Activated CD8-positive, alpha-beta memory T cell treated with anti-CD3 and anti-CD28 coated beads, Interleukin-2, amount 50 U/mL, for 24 hours (primary cell): ENCODE data around the gene TMEM63C.

Source experiments
- DNase-seq: peaks from one replicate; pipeline ENCODE4 v3.0.0-alpha.2; 2020; ENCODE audit errors: extremely low read depth

TMEM63C gene

GRCh38 chr14:77251870-77252269 lies 70.3 kb downstream of the TMEM63C start:
- DNase-seq: no peak

GRCh38 chr14:77253333-77254190 lies 72.0 kb downstream of the TMEM63C start:
- DNase-seq: no peak

GRCh38 chr14:77256694-77257093 lies 75.1 kb downstream of the TMEM63C start:
- DNase-seq: no peak

GRCh38 chr14:77257700-77258099 lies 76.1 kb downstream of the TMEM63C start:
- no peak for DNase-seq

GRCh38 chr14:77258566-77258965 lies 77.0 kb downstream of the TMEM63C start:
- DNase-seq: no peak

DNA sequence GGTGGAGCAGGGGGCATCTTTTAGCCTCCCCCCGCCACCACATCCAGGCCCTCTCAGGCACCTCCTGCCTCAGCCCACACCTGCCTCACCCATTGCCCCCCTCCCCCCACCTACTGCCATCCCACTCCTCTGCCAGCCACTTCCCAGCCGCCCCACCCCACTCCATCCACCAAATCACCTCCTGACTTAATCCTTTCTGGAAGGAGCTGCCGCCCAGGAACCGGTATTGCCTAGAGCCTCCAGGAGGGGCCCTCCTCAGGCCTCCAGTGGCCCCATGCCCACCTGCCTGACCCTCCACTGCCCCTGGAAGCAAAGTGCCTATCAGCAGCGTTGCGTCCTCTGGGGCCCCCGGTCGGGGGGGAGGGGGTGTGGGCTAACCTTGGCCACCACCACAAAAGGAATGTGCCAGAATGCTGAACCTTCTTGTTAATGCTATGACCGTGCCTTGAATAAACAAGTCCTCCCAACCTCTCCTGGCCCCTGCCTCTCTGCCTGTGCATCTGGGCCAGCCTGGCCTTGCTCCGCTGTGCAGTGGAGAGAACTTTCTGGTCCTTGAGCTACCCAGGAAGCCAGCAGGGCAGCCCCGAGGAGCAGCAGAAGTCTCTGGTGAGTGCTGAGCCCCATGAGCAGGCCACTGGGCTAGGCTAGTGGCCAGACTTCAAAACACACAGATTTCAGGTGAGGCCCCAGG lies 77.6 kb downstream of the TMEM63C start:
- DNase-seq: no peak

- DNase-seq: no peak
Observed at GRCh38 chr14:77260199-77260598, 78.6 kb downstream of the TMEM63C start.

- no peak for DNase-seq
Observed at GRCh38 chr14:77260631-77261030, 79.0 kb downstream of the TMEM63C start.

GRCh38 chr14:77264466-77265186 lies 83.0 kb downstream of the TMEM63C start:
- DNase-seq: no peak

DNA sequence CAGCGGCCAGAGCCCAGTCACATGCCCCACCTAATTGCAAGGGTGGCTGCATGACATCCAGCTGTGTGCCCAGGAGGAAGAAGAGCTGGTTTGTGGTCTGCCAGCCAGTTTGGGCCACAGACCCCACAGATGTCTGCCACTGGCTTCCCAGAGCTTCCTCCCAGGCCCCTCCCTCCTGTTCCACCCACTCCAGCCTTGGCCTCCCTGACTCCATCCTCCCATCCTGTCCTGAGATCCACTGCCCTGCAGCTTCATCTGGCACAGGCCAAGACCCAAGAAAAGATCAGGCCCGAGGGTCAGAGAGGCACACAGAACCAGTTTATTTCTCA lies 83.6 kb downstream of the TMEM63C start:
- no peak for DNase-seq

DNA sequence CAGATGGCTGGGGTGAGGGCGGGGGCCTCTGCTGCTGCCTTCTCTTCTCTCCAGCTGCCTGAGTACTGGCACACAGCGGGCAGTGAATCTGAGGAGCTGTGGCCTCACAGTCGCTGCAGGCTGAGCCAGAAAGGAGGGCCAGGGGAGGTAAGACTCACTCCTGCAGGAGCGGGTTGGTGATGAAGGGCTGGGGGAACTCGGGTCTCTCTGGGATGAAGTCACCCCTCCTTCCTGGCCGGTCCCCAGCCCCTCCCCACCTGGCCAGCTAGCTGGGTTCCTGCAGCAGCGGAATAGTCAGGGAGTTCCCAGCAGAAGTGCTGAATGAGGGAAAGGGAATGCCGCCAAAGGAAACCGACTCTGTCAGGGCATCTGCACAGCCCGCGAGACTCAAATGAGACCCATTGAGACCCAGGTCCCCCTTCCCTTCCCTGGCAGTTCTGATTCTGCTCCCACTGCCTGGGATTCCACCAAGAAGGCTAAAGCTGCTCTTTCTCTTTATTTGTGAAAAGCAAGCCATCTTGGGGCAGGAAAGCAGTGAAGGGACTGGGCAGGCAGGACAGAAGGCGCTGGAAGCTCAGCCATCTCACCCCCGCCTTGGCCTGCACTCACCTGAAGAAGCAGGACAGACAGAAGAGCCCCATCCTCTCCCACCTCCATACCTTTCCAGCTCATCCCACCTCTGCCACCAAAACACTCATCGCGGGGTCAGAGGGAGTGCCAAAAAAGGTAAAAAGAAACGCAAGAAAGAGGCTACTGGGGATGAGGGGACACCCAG lies 84.2 kb downstream of the TMEM63C start:
- no peak for DNase-seq

DNA sequence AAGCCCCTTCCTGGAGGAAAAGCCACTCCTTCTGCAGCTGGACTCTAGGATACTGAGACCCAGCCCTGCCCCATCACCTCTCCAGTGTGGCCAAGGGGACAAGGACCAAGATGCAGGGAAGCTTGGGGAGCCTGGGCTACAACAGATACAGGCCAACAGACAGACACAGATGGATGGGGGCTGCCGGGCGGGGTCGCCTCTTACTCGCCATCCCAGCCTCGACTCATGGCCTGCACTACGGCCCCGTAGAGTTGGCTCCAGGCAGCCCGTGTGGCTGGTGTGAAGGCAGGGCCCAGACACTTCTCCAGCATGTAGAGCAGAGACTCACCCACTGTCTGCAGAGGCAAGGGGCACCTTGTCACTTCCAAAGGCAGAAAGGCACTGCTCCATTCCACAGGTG lies 84.7 kb downstream of the TMEM63C start:
- DNase-seq: no peak

DNA sequence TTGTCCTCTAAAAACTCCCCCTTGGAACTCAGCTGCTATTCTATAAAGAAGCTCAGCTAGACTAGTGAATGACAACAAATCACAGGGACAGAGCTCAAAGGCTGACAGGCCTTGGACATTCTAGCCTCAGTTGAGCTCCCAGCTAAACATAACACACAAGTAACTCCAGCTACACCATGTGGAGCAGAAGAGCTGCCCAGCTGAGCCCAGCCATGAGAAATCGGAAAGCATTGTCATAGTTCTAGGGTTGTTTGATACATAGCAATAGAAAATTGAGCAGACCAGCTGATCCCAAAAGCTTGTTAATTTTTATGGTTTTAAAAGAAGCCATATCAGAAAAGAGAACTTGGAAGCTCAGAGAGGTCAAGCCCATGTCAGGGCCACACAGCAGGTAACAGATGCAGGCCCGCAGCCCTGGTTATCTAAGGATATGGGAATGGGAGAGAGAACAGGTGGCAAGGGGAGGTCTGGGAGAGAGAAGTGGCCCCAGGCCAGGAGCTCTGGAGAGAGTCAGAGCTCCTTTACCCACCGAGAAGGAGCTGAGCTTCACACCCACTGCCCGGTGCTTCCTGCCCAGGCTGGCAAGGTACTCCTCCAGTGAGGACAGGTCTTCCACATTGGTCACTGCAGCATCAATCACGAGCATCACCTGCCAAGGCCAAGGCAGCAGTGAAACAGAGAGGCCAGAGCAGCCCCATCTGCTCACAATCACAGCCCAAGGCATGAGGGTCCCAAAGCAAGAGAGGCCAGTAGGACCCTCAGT lies 86.5 kb downstream of the TMEM63C start:
- no peak for DNase-seq

GRCh38 chr14:77268989-77269600 lies 87.5 kb downstream of the TMEM63C start:
- no peak for DNase-seq

DNA sequence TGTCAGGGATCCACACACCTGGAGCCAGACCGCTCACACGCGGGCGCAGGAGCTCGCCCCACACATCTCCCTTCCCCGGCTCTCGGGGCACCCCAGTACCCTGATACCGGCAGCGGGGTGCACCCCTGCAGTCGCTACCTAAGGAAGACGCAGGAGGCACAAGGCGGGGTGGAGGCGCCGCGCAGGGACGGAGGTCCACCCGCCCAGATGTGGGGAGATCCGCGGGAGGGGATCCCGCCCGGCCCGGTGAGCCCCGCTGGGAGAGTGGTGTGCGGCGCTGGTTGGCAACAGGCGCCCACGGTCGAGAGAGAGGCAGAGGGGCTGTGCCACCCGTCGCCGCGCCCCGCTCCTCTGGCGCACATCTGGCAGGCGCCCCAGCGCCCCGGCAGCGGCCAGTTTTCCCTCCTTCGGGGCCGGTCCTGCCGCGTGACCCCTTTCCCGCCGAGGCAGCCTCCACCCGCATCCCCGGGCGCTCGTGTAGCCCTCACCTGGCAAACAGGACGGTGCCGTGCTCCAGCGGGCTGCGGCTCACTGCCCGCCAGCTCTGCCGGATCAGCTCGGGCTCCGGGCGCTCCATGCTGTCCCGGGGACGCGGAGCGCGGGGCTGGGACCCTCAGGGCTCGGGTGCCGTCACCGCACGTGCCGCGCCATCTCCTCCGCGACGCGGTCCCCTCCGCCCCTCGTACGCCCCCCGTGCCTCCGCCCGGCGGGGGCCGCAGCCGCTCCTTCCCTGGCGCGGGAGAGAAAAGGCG lies 88.9 kb downstream of the TMEM63C start:
- no peak for DNase-seq

DNA sequence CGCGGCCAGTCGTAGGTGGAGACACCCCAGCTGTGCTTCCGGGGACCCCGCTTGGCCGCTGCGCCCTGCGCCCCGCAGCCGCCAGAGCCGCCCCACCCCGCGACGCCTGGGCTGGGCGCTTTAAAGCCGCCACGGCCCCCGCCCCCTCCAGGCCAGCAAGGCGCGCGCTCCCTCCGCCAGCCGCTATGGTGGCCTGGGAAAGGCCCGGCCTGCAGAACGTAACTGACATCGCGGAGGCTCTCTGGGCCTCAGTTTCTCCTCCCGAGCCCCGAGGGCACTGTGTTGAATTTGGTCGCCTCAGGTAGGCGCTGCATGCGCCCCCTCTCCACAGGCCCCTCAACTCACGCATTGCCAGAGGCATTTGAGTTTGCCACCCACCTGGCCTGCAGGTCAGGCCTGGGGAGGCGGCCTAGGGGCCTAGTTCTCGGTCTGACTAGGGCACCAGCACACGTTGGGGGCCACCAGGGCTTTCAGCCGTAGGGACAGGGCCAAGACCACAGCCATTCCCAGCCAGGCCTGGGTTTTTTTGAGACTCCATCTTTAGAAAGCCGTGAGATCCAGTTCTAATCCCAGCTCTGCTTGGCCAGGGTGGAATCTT lies 89.6 kb downstream of the TMEM63C start, which contains the start of gene NGB:
Gene NGB, minus strand, starts transcription at position 94 of the 598 bp plus-strand sequence. CDS start 269 bp downstream, outside the sequence.
- no peak for DNase-seq

GRCh38 chr14:77272261-77272660 lies 90.7 kb downstream of the TMEM63C start:
- DNase-seq: no peak

- no peak for DNase-seq
Observed at GRCh38 chr14:77273796-77274195, 92.2 kb downstream of the TMEM63C start.

DNA sequence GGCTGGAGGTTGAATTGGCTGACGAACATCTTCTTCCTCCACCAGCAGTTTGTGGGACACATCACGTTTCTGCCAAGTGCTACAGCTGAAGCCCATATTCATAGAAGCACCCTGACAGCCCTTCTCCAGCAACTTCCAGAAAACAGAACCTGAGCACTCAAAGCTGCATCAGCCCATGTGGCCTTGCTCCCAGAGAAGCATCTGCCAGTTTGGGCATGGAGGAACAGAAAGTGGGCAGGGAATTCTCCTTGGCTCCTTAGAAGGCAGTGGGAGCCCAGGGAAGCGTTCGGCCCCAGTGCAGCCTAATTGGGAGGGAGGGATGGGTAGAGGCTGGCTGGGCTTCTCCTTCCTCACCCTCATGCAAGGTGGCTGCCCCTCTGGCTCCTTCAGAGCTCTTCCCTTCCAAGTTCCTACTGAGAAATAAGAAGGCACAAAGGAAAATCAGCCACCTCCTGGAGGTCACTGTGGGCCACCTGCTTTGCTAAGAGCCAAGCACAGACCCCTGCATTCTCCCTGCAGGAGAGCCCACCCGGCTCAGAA lies 93.5 kb downstream of the TMEM63C start:
- DNase-seq: no peak
